HS-27A (cell line): Measurements from ENCODE around the gene ABCB1.
"Not testable (repeated sequence)": the region's sequence is repeated elsewhere in the genome, so short reads cannot be mapped to it uniquely, and the experiment has no call there.

Experiments used
- DNase-seq: peaks from one replicate; pipeline ENCODE4 v3.0.0-alpha.2; 2012; ENCODE audit warnings: low read depth, missing footprints

The ABCB1 gene

DNA sequence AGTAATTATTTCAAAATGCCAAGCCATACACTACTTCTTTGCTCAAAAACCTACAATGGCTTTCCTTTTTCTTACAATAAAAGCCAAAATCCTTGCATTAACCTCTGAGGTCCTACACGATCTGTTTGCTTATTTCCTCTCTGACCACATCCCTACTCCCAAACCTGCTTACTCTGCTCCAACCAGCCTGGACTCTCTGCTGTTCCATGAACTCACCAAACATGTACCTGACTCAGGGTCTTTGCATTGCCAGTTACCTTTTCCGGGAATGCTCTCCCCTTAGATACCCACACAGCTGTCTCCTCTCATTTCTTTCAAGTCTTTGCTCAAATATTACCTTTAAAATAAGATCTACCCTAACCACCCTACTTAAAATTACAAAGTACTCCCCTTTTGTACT, 127.5 kb downstream of the ABCB1 start:
- DNase-seq: no peak

DNA sequence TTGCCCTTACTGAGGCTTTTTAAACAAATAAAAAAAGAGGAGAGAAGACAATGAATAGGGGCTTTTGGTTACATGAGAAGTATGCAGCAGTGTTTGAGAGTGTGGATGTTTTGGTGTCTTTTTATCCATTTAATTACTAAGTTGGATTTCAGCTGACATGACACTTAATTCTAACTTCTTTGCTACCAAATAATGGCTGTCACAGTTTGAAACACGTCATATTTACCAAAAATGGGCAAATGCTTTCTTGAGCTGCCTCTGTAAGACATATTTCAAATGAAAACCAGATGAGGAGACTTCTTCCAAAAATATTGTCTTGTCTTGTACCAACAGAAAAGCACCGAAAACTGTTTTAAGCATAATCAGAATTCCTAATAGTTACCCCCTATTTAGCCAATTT, 129.2 kb downstream of the ABCB1 start:
- DNase-seq: no peak

DNA sequence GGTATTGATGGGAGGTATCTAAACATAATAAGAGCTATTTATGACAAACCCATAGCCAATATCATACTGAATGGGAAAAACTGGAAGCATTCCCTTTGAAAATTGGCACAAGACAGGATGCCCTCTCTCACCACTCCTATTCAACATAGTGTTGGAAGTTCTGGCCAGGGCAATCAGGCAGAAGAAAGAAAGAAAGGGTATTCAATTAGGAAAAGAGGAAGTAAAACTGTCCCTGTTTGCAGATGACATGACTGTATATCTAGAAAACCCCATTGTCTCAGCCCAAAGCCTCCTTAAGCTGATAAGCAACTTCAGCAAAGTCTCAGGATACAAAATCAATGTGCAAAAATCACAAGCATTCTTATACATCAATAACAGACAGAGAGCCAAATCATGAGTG, 131.5 kb downstream of the ABCB1 start:
- DNase-seq: not testable (repeated sequence)

DNA sequence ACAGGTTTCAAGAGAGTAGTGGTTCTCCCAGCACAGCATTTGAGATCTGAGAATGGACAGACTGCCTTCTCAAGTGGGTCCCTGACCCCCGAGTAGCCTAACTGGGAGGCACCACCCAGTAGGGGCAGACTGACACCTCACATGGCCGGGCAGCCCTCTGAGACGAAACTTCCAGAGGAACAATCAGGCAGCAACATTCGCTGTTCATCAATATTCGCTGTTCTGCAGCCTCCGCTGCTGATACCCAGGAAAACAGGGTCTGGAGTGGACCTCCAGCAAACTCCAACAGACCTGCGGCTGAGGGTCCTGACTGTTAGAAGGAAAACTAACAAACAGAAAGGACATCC, 135.2 kb downstream of the ABCB1 start:
- DNase-seq: not testable (repeated sequence)

DNA sequence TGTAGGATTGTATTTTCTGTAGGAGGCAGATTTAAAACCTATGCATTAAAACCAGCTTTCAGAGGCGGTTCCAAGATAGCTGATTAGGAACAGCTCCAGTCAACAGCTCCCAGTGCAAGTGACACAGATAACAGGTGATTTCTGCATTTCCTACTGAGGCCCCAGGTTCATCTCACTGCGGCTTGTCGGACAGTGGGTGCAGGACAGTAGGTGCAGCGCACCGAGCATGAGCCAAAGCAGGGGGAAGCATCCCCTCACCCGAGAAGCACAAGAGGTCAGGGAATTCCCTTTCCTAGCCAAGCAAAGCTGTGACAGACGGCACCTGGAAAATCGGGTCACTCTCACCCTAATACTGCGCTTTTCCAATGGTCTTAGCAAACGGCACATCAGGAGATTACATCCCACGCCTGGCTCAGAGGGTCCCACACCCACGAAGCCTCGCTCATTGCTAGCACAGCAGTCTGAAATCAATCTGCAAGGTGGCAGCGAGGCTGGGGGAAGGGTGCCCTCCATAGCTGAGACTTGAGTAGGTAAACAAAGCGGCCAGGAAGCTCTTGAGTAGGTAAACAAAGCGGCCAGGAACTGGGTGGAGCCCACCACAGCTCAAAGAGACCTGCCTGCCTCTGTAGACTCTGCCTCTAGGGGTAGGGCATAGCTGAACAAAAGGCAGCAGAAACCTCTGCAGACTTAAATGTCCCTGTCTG, 135.7 kb downstream of the ABCB1 start:
- DNase-seq: not testable (repeated sequence)

DNA sequence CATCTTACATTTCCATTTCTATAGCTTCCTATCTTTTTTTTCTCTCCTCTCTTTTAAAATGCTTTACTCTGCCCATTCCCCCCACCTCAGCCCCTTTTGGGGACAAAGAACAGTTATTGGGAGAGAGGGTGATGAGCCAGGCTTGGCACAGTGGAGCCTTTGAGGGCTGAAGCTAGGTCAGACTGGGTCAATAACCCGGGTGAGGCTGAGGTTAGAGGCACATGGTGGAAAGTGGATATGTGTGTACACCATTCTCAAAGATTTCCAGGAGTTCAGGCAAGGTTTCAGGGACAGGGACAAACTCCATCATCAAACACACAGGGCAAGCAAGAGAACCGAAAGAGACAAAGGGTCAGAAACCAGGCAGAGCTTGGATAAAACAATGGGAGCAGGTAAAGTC, 136.7 kb downstream of the ABCB1 start:
- DNase-seq: no peak

DNA sequence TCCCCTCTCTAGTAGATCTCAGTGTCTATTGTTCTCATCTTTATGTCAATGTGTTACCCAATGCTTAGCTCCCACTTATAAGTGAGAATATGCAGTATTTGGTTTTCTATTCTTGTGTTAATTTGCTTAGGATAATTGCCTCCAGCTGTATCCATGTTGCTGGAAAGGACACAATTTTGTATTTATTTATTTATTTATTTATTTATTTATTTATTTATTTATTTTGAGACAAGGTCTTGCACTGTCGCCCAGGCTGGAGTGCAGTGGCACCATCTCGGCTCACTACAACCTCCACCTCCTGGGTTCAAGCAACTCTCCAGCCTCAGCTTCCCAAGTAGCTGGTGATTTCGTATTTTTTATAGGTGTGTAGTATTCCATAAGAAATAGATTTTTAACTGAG, 140.2 kb downstream of the ABCB1 start:
- DNase-seq: not testable (repeated sequence)

DNA sequence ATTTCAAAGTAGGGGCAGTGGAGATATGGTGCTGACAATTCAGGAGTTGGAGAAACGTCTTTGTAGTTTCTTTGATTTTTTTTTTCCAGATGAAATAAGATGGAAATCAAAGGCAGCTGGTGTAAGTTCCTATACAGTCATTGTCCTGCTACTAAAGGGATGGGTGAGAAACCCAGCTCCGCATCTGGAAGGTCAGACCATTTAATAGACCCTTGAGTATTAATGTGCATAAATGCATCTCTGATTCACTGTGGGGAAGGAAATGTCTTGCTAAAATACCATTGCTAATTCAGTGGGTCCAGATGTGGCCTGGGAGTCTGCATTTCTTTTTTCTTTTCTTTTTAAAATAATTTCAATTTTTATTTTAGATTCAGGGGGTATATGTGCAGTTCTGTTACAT, 140.7 kb downstream of the ABCB1 start:
- no peak for DNase-seq

DNA sequence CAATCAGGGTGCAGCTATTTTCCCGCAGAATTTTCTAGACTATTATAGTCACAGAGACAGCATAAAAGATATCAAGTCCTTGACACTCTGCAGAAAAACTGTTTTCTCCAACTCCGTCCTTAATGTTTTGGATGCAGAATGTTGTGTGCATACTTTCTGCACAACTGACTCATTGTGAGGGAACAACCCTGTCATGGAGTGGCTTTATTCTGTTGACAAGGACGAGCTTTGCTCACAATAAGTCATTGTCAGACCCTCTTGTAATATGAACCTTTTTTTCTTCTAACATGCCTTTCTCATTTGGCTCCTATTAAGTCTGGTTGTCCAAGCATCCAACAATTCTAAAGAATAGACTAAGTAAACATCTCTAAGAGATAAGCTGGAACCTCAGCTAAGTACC, 142.5 kb downstream of the ABCB1 start:
- no peak for DNase-seq

DNA sequence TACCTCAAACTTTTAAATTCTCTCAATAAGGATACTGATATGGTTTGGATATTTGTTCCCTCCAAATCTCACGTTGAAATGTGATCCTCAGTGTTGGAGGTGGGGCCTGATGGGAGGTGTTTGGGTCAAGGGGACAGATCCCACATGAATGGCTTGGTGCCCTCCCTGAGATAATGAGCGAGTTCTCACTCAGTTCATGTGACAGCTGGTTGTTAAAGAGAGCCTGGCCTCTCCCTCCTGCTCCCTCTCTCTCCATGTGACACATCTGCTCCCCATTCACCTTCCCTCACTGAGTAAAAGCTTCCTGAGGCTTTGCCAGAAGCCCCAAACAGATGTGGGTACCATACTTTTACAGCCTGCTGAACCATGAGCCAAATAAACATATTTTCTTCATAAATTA, 144.4 kb downstream of the ABCB1 start:
- no peak for DNase-seq
